Measurements from ENCODE around the gene FILIP1L. TPM values are rescaled to one million over a fixed set of nuclear protein-coding genes. Genes with fewer than 3 reads are reported as not detected.

FILIP1L gene
- total RNA-seq, 4 donors from 2014 or later = 28.3 to 56.3 (median 43.2) TPM

DNA sequence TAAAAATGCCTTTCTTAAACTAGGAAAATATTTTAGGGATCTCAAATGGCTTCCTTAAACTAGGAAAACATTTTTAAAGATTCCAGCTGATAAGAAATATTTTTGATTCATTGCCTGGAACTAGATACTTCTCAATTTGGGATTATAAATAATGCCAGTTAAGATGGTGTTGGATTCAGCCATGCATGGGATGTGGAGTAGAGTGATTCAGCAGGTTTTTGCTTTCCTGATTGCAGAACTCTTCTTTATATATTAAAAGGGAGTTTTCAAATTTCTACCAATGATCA, 15.6 kb downstream of the FILIP1L start:
- TF ChIP-seq CTCF (IDR thresholded peaks at IDR 0.05; ENCODE audit: low read depth) = no peak

DNA sequence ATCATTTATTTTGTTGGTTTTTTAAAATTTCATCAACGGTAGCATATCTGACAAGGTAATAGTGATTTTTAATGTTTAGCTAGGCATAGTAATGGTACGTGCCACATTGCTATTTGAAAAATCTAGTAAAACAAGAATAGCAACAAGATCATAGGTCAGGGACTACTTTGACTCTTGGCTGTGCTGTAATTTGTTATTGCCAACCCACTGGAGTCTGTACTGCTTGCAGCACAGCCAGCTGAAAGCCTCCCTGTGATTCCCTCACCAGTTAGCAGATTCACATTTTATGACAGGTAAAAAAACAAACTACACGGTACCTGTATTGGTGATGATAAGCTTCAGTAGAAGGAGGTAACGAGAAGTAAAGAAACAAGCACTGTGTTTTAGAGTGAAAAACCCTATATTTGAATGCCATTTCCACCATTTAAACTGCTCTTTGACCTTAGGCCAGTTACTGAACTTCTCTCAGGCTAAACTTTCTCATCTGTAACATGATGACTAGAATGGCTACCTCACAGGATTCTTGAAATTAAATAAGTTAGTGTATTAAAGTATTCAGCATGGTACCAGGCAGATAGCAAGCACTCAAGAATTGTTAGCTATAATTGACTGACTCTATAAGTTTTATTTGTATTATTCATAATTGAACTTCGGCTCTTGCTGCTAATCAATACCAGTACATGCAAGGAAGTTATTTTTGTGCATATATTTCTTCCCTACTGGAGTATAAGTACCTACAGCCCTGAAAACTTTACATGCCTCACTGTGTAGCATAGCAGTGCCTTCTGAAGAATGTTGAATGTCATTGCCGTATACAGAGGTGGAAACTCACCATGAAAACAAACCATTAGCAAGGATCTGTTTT, 16.1 kb downstream of the FILIP1L start:
- no peak for TF ChIP-seq CTCF (IDR thresholded peaks at IDR 0.05; ENCODE audit: low read depth)

DNA sequence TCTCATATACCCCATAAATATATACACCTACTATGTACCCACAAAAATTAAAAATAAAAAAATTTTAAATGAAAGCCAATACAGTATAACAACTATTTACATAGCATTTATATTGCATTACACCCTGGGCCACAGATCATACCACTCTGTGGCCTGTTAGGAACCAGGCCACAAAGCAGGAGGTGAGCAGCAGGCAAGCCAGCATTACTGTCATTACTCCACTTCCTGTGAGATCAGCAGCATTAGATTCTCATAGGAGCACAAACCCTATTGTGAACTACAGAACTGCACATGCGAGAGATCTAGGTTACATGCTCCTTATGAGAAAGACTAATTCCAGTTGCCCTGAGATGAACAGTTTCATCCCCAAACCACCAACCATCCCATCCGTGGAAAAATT, 17.4 kb downstream of the FILIP1L start:
- no peak for TF ChIP-seq CTCF (IDR thresholded peaks at IDR 0.05; ENCODE audit: low read depth)

DNA sequence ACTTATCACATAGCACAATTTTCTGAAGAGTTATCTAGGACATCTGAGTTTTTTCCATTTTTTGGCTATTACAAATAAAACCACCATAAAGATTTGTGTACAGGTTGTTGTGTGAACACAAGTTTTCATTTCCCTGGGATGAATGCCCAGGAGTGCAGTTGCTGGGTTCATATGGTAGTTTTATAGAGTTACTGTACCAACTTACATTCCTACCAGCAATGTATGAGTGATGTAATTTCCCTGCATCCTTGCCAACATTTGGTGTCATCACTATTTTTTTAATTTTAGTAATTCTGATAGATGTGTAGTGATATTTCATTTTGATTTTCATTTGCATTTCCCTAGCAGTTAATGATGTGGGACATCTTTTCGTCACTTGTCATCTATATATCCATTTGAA, 20.5 kb downstream of the FILIP1L start:
- TF ChIP-seq CTCF (IDR thresholded peaks at IDR 0.05; ENCODE audit: low read depth) = no peak

GRCh38 chr3:100090669-100091005, 23.7 kb downstream of the FILIP1L start:
- no peak for TF ChIP-seq CTCF (IDR thresholded peaks at IDR 0.05; ENCODE audit: low read depth)

GRCh38 chr3:100089812-100090668, 24.3 kb downstream of the FILIP1L start:
- TF ChIP-seq CTCF (IDR thresholded peaks at IDR 0.05; ENCODE audit: low read depth) = no peak

DNA sequence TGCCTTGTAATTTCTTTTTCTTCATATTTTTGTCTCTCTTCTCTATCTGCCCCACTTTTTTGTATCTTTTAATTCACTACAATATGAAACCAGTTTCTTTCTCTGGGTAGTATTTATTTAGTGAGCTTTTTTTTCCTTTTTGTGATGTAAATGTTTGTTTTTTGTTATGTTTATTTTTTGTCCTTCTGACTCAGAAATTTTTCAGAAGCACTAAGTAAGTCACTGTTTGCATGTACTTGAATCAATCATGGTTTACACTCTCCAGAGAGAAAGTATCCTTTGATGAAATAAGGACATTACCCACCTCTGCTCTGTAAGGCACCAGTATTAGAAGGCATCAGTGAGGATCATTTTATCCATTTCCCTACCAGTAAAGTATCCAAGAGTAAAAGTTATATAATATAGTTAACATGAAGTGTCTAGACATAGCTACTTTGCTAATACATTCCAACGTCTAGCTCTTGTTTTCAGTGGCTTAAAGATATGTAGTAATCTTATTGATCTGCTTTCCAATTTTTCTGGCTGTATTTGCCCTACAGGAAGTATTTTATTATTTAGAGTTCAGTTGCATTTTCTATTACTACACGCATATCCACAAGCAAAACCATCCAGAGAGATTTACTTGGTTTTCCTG, 25.4 kb downstream of the FILIP1L start:
- TF ChIP-seq CTCF (IDR thresholded peaks at IDR 0.05; ENCODE audit: low read depth) = no peak

Data from subcutaneous adipose tissue (tissue), 4 donors.